Omental fat pad (tissue), 4 donors: ENCODE results near the gene OR52W1. TPM values are rescaled to one million over a fixed set of nuclear protein-coding genes. Genes with fewer than 3 reads are reported as not detected.
"Not testable (repeated sequence)": the region's sequence is repeated elsewhere in the genome, so short reads cannot be mapped to it uniquely, and the experiment has no call there.

Experiments
- ATAC-seq: fragments of 150-250 bp; one replicate; pipeline ENCODE4 v1.9.1; 2016; ENCODE audit warnings: mild to moderate bottlenecking, moderate library complexity; ENCODE audit not compliant: low FRiP score
- DNase-seq: peaks from one replicate; pipeline ENCODE4 v3.0.0-alpha.2; 2019; ENCODE audit warnings: low spot score
- total RNA-seq, 4 donors: library from RNA; depleted of rRNA; stranded (reverse); fragments of >200 nt; gene quantifications; one replicate each; pipeline ENCODE4 v1.1.0, GENCODE V29; 2016
- TF ChIP-seq, protein P1 (sequence below), 3 donors: fragments of 450-650 bp; IDR thresholded peaks; one replicate each; pipeline ENCODE4 v1.5.1; 2016 to 2017; ENCODE audit warnings: antibody characterized with exemption in 3 of 3, mild to moderate bottlenecking in 3 of 3, moderate library complexity in 2 of 3

The OR52W1 gene
- total RNA-seq, 4 donors from 2014 or later, result not detected

DNA sequence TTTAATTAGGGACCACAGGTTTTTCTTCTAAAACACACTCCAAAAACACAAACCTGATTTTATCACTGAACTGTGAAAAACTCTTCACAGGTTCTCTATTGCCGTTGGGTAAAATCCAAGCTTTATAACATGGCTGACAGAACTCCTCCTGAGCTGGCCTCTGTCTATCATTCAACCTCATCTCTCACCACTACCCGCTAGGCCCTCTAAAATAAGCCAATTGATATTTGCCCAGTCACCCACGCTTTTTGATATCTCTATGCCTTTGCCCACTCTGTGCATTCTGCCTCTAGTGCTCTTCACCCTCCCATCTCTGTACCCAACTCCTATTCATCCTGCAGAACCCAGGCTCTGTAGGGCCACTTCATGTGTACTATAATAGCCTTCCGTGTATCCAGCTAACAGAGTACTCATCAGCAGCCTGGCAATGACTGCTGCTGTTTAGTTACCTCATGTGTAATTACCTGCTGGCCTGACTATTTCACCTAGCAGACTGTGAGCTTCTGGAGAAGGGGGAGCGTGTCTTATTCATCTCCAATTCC, 38.8 kb downstream of the OR52W1 start:
- ATAC-seq (no peak), DNase-seq (no peak)
- TF ChIP-seq, protein P1, sequence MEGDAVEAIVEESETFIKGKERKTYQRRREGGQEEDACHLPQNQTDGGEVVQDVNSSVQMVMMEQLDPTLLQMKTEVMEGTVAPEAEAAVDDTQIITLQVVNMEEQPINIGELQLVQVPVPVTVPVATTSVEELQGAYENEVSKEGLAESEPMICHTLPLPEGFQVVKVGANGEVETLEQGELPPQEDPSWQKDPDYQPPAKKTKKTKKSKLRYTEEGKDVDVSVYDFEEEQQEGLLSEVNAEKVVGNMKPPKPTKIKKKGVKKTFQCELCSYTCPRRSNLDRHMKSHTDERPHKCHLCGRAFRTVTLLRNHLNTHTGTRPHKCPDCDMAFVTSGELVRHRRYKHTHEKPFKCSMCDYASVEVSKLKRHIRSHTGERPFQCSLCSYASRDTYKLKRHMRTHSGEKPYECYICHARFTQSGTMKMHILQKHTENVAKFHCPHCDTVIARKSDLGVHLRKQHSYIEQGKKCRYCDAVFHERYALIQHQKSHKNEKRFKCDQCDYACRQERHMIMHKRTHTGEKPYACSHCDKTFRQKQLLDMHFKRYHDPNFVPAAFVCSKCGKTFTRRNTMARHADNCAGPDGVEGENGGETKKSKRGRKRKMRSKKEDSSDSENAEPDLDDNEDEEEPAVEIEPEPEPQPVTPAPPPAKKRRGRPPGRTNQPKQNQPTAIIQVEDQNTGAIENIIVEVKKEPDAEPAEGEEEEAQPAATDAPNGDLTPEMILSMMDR (IDR thresholded peaks at IDR 0.05), result no peak

DNA sequence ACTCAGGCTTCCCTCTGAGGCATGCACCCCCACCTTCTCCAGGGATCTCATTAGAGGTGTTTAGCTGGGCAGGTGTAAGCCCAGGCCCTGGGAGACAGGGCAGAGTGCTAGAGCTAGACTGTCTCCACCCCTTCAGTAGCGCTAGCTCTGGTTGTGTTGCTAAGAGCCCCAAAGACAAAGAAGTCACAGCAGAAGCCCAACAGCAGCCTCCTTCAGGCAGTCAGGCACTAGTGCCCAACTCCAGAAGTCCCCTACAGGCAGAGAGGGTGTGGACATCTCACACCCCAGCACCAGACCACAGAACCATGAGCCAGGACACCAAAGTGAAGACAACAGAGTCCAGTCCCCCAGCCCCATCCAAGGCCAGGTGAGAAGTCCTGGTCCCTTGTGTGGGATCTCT, 39.9 kb downstream of the OR52W1 start, which contains the start of gene CNGA4:
TSS of gene CNGA4 (plus strand) at position 188 of the 400 bp plus-strand sequence. CDS start at position 306, 118 bp downstream.
- TF ChIP-seq, protein P1 (IDR thresholded peaks at IDR 0.05), result no peak
- no peak for ATAC-seq
- no peak for DNase-seq

DNA sequence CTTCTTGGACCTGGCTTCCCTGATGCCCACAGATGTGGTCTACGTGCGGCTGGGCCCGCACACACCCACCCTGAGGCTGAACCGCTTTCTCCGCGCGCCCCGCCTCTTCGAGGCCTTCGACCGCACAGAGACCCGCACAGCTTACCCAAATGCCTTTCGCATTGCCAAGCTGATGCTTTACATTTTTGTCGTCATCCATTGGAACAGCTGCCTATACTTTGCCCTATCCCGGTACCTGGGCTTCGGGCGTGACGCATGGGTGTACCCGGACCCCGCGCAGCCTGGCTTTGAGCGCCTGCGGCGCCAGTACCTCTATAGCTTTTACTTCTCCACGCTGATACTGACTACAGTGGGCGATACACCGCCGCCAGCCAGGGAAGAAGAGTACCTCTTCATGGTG, 41.1 kb downstream of the OR52W1 start:
- TF ChIP-seq, protein P1 (IDR thresholded peaks at IDR 0.05), result no peak
- no peak for ATAC-seq
- no peak for DNase-seq

DNA sequence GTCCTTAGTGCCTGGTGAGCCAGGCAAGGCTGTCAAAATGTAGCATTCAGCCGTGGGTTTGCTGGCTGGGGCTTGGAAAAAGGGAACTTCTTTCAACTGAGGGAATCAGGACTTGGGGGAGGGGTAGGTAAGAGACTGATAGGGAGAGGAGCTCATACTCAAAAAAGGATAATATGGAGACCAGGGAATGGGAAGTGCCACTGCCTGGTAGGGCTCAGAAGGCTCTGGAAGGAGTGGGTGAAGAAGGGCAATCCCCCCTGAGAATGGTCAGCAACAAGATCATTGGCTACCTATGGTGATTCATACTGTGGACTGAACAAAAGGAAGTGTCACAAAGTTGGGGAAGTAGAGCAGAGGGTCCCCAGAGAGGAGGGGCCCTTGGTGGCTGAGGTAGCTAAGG, 41.8 kb downstream of the OR52W1 start:
- ATAC-seq, result no peak
- TF ChIP-seq, protein P1 (IDR thresholded peaks at IDR 0.05), result no peak
- no peak for DNase-seq

DNA sequence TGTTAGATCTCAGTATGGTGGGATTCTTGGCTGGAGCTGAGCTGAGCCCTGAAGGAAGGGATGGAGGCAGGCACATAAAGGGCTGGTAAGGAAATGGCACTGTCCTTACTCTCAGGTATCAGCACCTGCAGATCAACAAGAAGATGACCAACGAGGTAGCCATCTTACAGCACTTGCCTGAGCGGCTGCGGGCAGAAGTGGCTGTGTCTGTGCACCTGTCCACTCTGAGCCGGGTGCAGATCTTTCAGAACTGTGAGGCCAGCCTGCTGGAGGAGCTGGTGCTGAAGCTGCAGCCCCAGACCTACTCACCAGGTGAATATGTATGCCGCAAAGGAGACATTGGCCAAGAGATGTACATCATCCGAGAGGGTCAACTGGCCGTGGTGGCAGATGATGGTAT, 42.3 kb downstream of the OR52W1 start:
- DNase-seq (no peak), ATAC-seq (no peak)
- TF ChIP-seq, protein P1 (IDR thresholded peaks at IDR 0.05), result no peak

DNA sequence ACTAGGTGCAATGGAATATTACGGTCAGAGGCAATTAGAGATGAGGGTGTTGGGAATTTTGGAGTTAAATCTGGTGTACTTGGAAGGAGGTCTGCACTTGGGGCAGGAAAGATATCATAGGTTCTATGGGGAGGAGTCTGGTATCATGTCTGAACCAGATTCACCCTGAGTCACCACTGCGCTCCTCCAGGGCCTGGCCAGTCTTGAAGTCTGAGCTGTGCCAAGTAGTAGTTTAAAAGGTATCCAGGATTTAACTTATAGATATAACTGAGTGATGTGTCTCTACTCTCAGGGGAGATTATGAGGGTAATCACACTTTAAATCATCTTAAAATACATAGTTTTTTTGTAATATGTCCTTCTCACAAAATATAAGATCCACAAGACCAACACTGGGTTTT, 46.5 kb downstream of the OR52W1 start:
- ATAC-seq (no peak), DNase-seq (no peak)
- TF ChIP-seq, protein P1 (IDR thresholded peaks at IDR 0.05), result no peak

DNA sequence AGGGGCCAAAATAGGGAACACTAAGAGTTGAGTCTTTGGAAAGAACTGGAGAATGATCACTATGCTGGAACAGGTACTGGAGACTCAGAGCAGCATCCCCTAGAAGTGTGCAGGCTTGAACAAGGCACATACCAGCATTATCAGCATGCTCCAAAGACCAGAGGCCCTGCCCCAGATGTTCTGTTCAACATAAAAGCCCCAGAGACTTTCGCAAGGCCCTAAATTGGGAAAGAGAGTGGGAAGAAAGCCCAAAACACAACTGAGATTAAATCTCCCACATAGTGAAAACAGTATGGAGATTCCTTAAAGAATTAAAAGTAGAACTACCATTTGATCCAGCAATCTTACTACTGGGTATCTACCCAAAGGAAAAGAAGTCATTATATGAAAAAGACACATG, 49.2 kb downstream of the OR52W1 start:
- ATAC-seq (peak; percentile 47), DNase-seq (no peak)
- TF ChIP-seq, protein P1 (IDR thresholded peaks at IDR 0.05), result no peak

DNA sequence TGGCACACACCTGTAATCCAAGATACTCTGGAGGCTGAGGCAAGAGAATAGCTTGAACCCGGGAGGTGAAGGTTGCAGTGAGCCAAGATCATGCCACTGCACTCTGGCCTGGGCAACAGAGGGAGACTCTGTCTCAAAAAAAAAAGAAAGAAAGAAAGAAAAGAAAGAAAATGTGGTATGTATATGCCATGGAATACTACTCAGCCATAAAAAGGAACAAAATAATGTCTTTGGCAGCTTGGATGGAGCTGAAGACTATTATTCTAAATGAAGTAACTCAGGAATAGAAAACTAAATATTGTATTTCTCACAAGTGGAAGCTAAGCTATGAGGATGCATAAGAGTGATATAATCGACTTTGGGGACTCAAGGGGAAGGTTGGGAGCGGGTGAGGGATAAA, 49.9 kb downstream of the OR52W1 start:
- DNase-seq, ATAC-seq: not testable (repeated sequence)
